HG03354 (cell line): ENCODE results near the gene KDM5C.
A peak's percentile ranks its signal among the peaks of the same experiment; 100 is the strongest.

Experiments
- ATAC-seq: cut with Tn5 transposase; IDR thresholded peaks from one replicate; pipeline ENCODE4 v1.9.1; 2021; ENCODE audit warnings: mild to moderate bottlenecking; ENCODE audit not compliant: unreplicated experiment, poor library complexity, severe bottlenecking

KDM5C gene

GRCh38 chrX:53253293-53254020 lies 28.4 kb upstream of the KDM5C start:
- no peak for ATAC-seq

- no peak for ATAC-seq
Observed at GRCh38 chrX:53251307-53251706, 26.3 kb upstream of the KDM5C start.

- ATAC-seq: no peak
Observed at GRCh38 chrX:53250556-53250955, 25.5 kb upstream of the KDM5C start.

GRCh38 chrX:53249408-53250042 lies 24.5 kb upstream of the KDM5C start:
- no peak for ATAC-seq

GRCh38 chrX:53247928-53248327 lies 22.9 kb upstream of the KDM5C start:
- ATAC-seq: no peak

- no peak for ATAC-seq
Observed at GRCh38 chrX:53246231-53246630, 21.2 kb upstream of the KDM5C start.

GRCh38 chrX:53244610-53245009 lies 19.6 kb upstream of the KDM5C start:
- ATAC-seq: no peak

- no peak for ATAC-seq
Observed at GRCh38 chrX:53242310-53242709, 17.3 kb upstream of the KDM5C start.

- ATAC-seq: no peak
Observed at GRCh38 chrX:53241558-53241957, 16.6 kb upstream of the KDM5C start.

GRCh38 chrX:53239474-53239873 lies 14.5 kb upstream of the KDM5C start:
- peak; percentile 64 for ATAC-seq

- ATAC-seq: no peak
Observed at GRCh38 chrX:53237056-53237455, 12.0 kb upstream of the KDM5C start.

GRCh38 chrX:53236025-53236679 lies 11.1 kb upstream of the KDM5C start:
- ATAC-seq: no peak

GRCh38 chrX:53235566-53235965 lies 10.6 kb upstream of the KDM5C start:
- ATAC-seq: no peak

GRCh38 chrX:53234484-53234883 lies 9.5 kb upstream of the KDM5C start:
- no peak for ATAC-seq

GRCh38 chrX:53233536-53233935 lies 8.5 kb upstream of the KDM5C start:
- no peak for ATAC-seq

- no peak for ATAC-seq
Observed at GRCh38 chrX:53230116-53230515, 5.1 kb upstream of the KDM5C start.

- no peak for ATAC-seq
Observed at GRCh38 chrX:53227224-53227765, 2.3 kb upstream of the KDM5C start.

- peak; percentile 12 for ATAC-seq
Observed at GRCh38 chrX:53223955-53224859, 800 bp downstream of the KDM5C start.

GRCh38 chrX:53223068-53223693 lies 1.8 kb downstream of the KDM5C start:
- no peak for ATAC-seq
